Activated naive CD4-positive, alpha-beta T cell (primary cell): ENCODE data around the gene RASSF4.
"Not testable (repeated sequence)": the region's sequence is repeated elsewhere in the genome, so short reads cannot be mapped to it uniquely, and the experiment has no call there.

Source experiments
- DNase-seq, 4 experiments: peaks; one replicate each; lab custom pipeline; 2025; lab: John Stamatoyannopoulos, UW

Gene RASSF4

DNA sequence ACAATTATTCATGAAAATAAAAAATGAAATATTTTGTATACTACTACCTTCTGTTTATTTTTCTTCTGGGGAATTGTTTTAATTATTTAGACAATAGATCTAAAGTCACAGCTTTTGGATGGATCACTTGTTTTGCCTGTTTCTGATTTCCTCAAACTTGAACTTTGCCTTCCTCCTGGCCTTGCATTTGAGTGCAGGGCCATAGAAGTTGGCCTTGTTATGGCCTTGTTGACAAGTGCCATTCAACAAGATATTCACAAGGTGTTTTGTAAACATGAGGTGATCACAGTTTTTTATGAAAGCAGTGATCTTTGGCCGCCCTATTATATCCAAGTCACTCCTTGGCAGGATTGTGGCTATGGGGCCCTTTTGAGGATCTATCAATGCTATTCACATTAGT, 45.7 kb downstream of the RASSF4 start:
- DNase-seq = no peak

DNA sequence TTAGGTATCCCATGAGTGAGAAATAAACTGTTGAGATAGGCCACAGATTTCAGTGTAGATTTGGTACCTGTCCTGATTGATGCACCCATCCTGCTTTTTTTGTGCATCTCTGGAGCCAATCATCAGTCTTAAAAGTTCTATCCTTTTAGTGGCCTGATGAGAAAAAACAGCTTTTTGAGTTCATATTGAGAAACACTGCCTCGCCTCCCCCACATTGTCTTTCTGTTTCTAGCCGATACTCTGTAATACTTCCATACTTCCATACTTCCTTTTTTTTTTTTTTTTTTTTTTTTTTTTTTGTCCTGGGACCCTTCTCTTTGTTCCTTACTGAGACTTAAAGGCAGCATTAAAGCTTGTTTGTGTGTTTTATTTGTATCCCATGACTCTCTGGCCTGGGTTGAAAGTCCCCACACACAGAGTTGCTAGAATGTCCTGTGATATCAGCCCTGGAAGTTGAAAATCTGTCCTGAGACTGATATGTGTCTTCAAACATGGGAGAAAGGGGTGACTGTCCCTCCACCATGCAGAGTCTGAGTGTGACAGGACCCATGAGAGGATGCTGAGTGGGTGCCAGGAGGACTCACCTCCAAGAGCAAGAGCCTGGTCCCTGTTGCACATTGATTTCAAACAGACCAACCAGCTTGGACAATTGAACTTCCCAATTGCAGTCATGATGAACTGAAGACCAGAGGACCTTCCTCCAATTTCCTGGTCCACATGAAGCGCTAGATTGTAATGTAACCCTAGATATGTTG, 46.9 kb downstream of the RASSF4 start:
- no peak for DNase-seq

DNA sequence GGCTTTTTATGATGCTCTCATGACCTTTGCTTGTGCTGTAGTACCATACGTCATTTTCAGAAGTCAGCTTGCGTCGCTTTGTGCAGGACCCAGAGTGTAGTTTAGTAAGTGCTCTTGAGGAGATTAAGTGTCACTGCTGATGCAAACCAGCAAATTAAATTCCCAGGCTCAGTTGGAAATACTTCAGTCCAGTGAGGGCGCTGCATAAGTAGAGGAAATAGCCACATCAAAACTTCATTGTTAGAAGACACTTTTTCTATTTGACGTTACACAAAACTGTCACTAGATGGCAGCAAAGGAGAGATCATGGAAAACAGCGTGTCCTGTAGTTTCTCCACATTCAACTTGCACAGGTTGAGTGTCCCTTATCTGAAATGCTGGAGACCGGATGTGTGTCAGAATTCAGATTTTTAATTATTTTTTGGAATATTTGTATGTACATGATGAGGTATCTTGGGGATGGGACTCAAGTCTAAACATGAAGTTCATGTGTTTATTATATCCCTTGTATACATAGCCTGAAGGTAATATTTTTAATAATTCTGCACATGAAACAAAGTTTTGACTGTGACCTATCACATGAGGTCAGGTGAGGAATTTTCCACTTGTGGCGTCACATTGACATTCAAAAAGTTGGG, 49.0 kb downstream of the RASSF4 start:
- DNase-seq = no peak

DNA sequence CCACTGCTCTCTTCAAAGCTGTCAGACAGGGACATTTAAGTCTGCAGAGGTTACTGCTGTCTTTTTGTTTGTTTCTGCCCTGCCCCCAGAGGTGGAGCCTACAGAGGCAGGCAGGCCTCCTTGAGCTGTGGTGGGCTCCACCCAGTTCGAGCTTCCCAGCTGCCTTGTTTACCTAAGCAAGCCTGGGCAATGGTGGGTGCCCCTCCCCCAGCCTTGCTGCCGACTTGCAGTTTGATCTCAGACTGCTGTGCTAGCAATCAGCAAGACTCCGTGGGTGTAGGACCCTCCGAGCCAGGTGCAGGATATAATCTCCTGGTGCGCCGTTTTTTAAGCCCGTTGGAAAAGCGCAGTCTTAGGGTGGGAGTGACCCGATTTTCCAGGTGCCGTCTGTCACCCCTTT, 55.0 kb downstream of the RASSF4 start:
- DNase-seq = not testable (repeated sequence)

DNA sequence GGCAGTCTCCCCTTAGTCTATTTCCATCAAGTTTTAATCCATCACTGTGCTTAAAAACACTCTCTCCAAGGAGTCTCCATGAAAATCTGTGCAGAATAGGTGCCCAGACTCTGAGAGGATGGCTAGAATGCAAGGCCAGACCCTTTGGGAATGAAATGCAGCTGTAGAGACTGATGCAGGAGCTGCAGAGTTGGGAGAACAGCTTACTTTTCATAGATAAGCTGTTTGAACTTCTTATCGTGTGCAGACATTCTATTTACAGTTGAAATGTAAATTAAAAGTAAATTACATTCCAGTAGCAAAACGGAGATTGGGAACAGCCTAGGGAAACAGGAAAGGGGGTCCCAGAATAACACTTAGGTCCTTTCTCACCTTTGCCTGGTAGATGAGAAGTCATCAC, 56.0 kb downstream of the RASSF4 start:
- DNase-seq = no peak

- no peak for DNase-seq
These were observed 63.8 kb downstream of the RASSF4 start for GRCh38 chr10:45023426-45023825.

- no peak for DNase-seq
These were observed 74.7 kb downstream of the RASSF4 start for GRCh38 chr10:45034301-45034700.

GRCh38 chr10:45035673-45036072, 76.1 kb downstream of the RASSF4 start:
- DNase-seq = no peak

DNA sequence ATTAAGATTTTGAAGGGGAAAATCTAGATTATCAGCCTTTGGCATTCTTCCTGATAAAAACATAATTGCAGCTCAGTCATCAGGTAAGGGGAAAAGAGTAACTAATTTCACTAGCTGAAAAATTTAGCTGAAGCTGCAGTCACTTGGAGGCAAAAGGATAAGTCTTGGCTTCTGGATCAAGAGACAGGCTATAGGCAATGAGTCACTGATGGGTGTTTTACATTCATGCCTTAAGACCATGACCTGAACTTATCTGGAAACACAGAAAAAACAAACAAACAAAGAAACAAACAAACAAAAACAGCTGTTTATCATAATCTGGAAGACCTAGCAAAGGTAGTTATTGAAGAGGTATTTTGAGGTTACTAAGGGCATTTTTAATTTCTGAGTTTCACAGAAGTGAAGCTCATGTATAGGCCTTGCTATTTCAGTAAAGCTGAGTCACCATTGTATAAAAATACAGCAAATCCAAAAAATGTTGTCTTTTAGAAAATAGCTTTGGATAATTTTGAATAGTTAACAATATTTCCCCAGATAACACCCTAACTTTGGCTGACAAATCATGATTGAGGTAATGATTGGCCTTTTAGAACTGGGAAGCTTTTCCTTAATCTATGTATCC, 81.4 kb downstream of the RASSF4 start:
- DNase-seq = no peak

DNA sequence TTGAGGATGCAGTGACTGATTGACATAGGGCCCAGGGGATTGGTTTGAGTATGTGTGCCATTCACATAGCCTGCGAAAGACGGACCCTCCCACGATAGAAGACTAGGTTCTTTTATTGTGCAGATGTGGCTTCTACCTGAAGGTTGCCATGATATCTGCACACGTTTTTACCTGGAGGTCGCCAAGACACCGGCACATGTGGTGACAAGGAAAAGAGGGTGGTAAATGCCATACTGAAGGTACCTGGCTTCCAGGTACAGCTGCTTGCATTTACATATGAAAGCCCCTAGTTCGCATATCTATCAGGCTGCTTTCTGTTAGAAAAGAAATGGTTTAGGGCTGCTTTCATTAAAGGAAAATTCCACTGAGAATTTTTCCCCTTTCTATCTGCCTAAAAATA, 84.7 kb downstream of the RASSF4 start:
- no peak for DNase-seq
